BE2C (cell line): ENCODE results near the gene SCGB1D1.

ENCODE experiments used
- DNase-seq: peaks from one replicate; pipeline ENCODE4 v3.0.0-alpha.2; 2020
- H3K27me3 ChIP-seq: fragments of 250-450 bp; sonication (Bioruptor Pico); 2 replicates; pipeline ENCODE4 v1.5.1; 2020; ENCODE audit warnings: mild to moderate bottlenecking
- H3K36me3 ChIP-seq: fragments of 250-450 bp; sonication (Bioruptor Pico); 2 replicates; pipeline ENCODE4 v1.5.1; 2020; ENCODE audit warnings: mild to moderate bottlenecking
- H3K4me1 ChIP-seq: fragments of 250-450 bp; sonication (Bioruptor Pico); 2 replicates; pipeline ENCODE4 v1.5.1; 2020
- H3K4me3 ChIP-seq: 2 replicates; pipeline ENCODE4 v1.5.1; 2011; ENCODE audit warnings: low read depth, low read length
- H3K9me3 ChIP-seq: fragments of 250-450 bp; sonication (Bioruptor Pico); 2 replicates; pipeline ENCODE4 v1.5.1; 2020
- TF ChIP-seq, protein P1 (sequence below): IDR thresholded peaks from 2 replicates; pipeline ENCODE4 v1.5.1; 2012; ENCODE audit warnings: mild to moderate bottlenecking, low read depth, low read length

SCGB1D1 gene

DNA sequence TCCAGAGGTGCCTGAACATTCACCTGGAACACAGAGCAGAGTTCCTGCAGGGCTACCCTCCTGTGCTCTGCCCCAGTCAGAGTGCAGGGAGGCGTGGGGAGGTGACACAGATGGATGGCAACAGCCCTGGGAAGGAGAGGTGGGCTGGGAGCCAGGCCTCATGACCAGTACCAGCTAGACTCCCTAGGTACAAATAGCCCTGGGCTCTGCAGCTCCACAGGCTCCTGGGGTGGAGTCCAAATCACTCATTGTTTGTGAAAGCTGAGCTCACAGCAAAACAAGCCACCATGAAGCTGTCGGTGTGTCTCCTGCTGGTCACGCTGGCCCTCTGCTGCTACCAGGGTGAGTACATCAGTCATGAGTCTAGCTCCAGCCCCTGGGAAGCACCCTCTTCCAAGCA lies 52.0 kb downstream of the SCGB1D1 start, which contains the start of gene SCGB1D2:
Gene SCGB1D2, plus strand, starts transcription at position 219 of the 400 bp plus-strand sequence. Its CDS starts 69 bp downstream, at position 288.
- no peaks in the 10 kb centered on the region for H3K4me1 ChIP-seq
- TF ChIP-seq, protein P1, sequence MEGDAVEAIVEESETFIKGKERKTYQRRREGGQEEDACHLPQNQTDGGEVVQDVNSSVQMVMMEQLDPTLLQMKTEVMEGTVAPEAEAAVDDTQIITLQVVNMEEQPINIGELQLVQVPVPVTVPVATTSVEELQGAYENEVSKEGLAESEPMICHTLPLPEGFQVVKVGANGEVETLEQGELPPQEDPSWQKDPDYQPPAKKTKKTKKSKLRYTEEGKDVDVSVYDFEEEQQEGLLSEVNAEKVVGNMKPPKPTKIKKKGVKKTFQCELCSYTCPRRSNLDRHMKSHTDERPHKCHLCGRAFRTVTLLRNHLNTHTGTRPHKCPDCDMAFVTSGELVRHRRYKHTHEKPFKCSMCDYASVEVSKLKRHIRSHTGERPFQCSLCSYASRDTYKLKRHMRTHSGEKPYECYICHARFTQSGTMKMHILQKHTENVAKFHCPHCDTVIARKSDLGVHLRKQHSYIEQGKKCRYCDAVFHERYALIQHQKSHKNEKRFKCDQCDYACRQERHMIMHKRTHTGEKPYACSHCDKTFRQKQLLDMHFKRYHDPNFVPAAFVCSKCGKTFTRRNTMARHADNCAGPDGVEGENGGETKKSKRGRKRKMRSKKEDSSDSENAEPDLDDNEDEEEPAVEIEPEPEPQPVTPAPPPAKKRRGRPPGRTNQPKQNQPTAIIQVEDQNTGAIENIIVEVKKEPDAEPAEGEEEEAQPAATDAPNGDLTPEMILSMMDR, result no peak
- no peak within 1 kb of the TSS for H3K4me3 ChIP-seq
- H3K36me3 ChIP-seq, result no peaks in the 10 kb centered on the region
- H3K27me3 ChIP-seq, result no peaks in the 10 kb centered on the region
- no peaks in the 10 kb centered on the region for H3K9me3 ChIP-seq
- peak; percentile 10 for DNase-seq
